ENCODE results near the gene CACNA1C. TPM values are rescaled to one million over a fixed set of nuclear protein-coding genes. Genes with fewer than 3 reads are reported as not detected.

The CACNA1C gene
- total RNA-seq, 1 experiment from 2014 or later, result 3.7 TPM

- H3K9me3 ChIP-seq (ENCODE audit: low read depth, low read length, poor library complexity, severe bottlenecking), result no peaks in the 10 kb centered on the region
- no peaks in the 10 kb centered on the region for H3K27me3 ChIP-seq (replicated peaks; ENCODE audit: insufficient read depth, low read depth, low read length, poor library complexity)
- intact Hi-C loops (cut with micrococcal nuclease; ENCODE audit: unreplicated experiment), result no loop called here
- no peak overlapping the region for H3K27ac ChIP-seq (ENCODE audit: low read depth, low read length, poor library complexity, severe bottlenecking)
- POLR2A ChIA-PET (ENCODE audit: low non-redundant PET), result no interaction called here
- TF ChIP-seq EZH2 (IDR thresholded peaks at IDR 0.05; ENCODE audit: borderline replicate concordance, low read depth, low read length, poor library complexity, severe bottlenecking) (no peak), CTCF (conservative IDR thresholded peaks at IDR 0.05; ENCODE audit: low read depth, low read length) (no peak)
- no peaks in the 10 kb centered on the region for H3K4me1 ChIP-seq (ENCODE audit: insufficient read depth, low read length, poor library complexity, severe bottlenecking)
- DNase-seq (ENCODE audit: low spot score), result no peak
- no TSS peak for BruUV-seq (replicated peaks)
- H3K4me3 ChIP-seq (ENCODE audit: low read depth, low read length, poor library complexity, severe bottlenecking), result no peak overlapping the region
- CTCF ChIA-PET, result no interaction called here
- H3K36me3 ChIP-seq (ENCODE audit: insufficient read depth, low read length, poor library complexity, severe bottlenecking), result no peaks in the 10 kb centered on the region
Measured at GRCh38 chr12:2366711-2367110, 313.9 kb downstream of the CACNA1C start.

- no TSS peak for BruUV-seq (replicated peaks)
- H3K4me3 ChIP-seq (ENCODE audit: low read depth, low read length, poor library complexity, severe bottlenecking), result no peak overlapping the region
- ChIA-PET CTCF (no interaction called here), POLR2A (ENCODE audit: low non-redundant PET) (no interaction called here)
- peaks cover 12% of the 10 kb centered on the region for H3K4me1 ChIP-seq (ENCODE audit: insufficient read depth, low read length, poor library complexity, severe bottlenecking)
- DNase-seq (ENCODE audit: low spot score), result no peak
- H3K9me3 ChIP-seq (ENCODE audit: low read depth, low read length, poor library complexity, severe bottlenecking), result no peaks in the 10 kb centered on the region
- H3K27me3 ChIP-seq (replicated peaks; ENCODE audit: insufficient read depth, low read depth, low read length, poor library complexity), result no peaks in the 10 kb centered on the region
- H3K36me3 ChIP-seq (ENCODE audit: insufficient read depth, low read length, poor library complexity, severe bottlenecking), result no peaks in the 10 kb centered on the region
- TF ChIP-seq EZH2 (IDR thresholded peaks at IDR 0.05; ENCODE audit: borderline replicate concordance, low read depth, low read length, poor library complexity, severe bottlenecking), result no peak
- TF ChIP-seq CTCF (conservative IDR thresholded peaks at IDR 0.05; ENCODE audit: low read depth, low read length), result no peak
- no peak overlapping the region for H3K27ac ChIP-seq (ENCODE audit: low read depth, low read length, poor library complexity, severe bottlenecking)
- intact Hi-C loops (cut with micrococcal nuclease; ENCODE audit: unreplicated experiment), result no loop called here
Measured at GRCh38 chr12:2372178-2372577, 319.4 kb downstream of the CACNA1C start.

- no peak for DNase-seq (ENCODE audit: low spot score)
- intact Hi-C loops (cut with micrococcal nuclease; ENCODE audit: unreplicated experiment), result no loop called here
- ChIA-PET CTCF (no interaction called here), POLR2A (ENCODE audit: low non-redundant PET) (no interaction called here)
- BruUV-seq (replicated peaks), result no TSS peak
- TF ChIP-seq EZH2 (IDR thresholded peaks at IDR 0.05; ENCODE audit: borderline replicate concordance, low read depth, low read length, poor library complexity, severe bottlenecking), result no peak
- H3K4me1 ChIP-seq (ENCODE audit: insufficient read depth, low read length, poor library complexity, severe bottlenecking), result peaks cover 17% of the 10 kb centered on the region
- no peaks in the 10 kb centered on the region for H3K36me3 ChIP-seq (ENCODE audit: insufficient read depth, low read length, poor library complexity, severe bottlenecking)
- no peak overlapping the region for H3K27ac ChIP-seq (ENCODE audit: low read depth, low read length, poor library complexity, severe bottlenecking)
- H3K9me3 ChIP-seq (ENCODE audit: low read depth, low read length, poor library complexity, severe bottlenecking), result no peaks in the 10 kb centered on the region
- H3K27me3 ChIP-seq (replicated peaks; ENCODE audit: insufficient read depth, low read depth, low read length, poor library complexity), result no peaks in the 10 kb centered on the region
- no peak overlapping the region for H3K4me3 ChIP-seq (ENCODE audit: low read depth, low read length, poor library complexity, severe bottlenecking)
Measured at GRCh38 chr12:2372735-2373134, 319.9 kb downstream of the CACNA1C start.

- no peak overlapping the region for H3K27ac ChIP-seq (ENCODE audit: low read depth, low read length, poor library complexity, severe bottlenecking)
- no TSS peak for BruUV-seq (replicated peaks)
- no peaks in the 10 kb centered on the region for H3K9me3 ChIP-seq (ENCODE audit: low read depth, low read length, poor library complexity, severe bottlenecking)
- H3K4me1 ChIP-seq (ENCODE audit: insufficient read depth, low read length, poor library complexity, severe bottlenecking), result peaks cover 17% of the 10 kb centered on the region
- no peak for DNase-seq (ENCODE audit: low spot score)
- H3K27me3 ChIP-seq (replicated peaks; ENCODE audit: insufficient read depth, low read depth, low read length, poor library complexity), result no peaks in the 10 kb centered on the region
- H3K4me3 ChIP-seq (ENCODE audit: low read depth, low read length, poor library complexity, severe bottlenecking), result no peak overlapping the region
- POLR2A ChIA-PET (ENCODE audit: low non-redundant PET), result no interaction called here
- TF ChIP-seq CTCF (conservative IDR thresholded peaks at IDR 0.05; ENCODE audit: low read depth, low read length), result no peak
- no peak for TF ChIP-seq EZH2 (IDR thresholded peaks at IDR 0.05; ENCODE audit: borderline replicate concordance, low read depth, low read length, poor library complexity, severe bottlenecking)
- intact Hi-C loops (cut with micrococcal nuclease; ENCODE audit: unreplicated experiment), result no loop called here
- no peaks in the 10 kb centered on the region for H3K36me3 ChIP-seq (ENCODE audit: insufficient read depth, low read length, poor library complexity, severe bottlenecking)
- CTCF ChIA-PET, result no interaction called here
Measured at GRCh38 chr12:2373307-2373706, 320.5 kb downstream of the CACNA1C start.

All from A673 (cell line).